HepG2 (cell line): ENCODE data around the gene GLG1. TPM values are rescaled to one million over a fixed set of nuclear protein-coding genes. Genes with fewer than 3 reads are reported as not detected.
A peak's percentile ranks its signal among the peaks of the same experiment; 100 is the strongest.

Experiments used
- ARHGAP35 ChIP-seq: sonication (generic); formaldehyde crosslinking; IDR thresholded peaks from 2 replicates; pipeline ENCODE4 v1.9.0; 2022; ENCODE audit warnings: mild to moderate bottlenecking, inconsistent platforms, moderate library complexity, missing genetic modification reagents, borderline replicate concordance
- ARNTL ChIP-seq: sonication (generic); formaldehyde crosslinking; IDR thresholded peaks from 2 replicates; pipeline ENCODE4 v1.4.0; 2020; ENCODE audit warnings: mild to moderate bottlenecking, missing genetic modification reagents
- BORCS8-MEF2B ChIP-seq: sonication (generic); formaldehyde crosslinking; IDR thresholded peaks from 2 replicates; pipeline ENCODE4 v1.8.0; 2022; ENCODE audit warnings: mild to moderate bottlenecking, missing genetic modification reagents
- E2F5 ChIP-seq: sonication (generic); formaldehyde crosslinking; conservative IDR thresholded peaks from 2 replicates; pipeline ENCODE4 v1.4.0; 2020; ENCODE audit warnings: missing genetic modification reagents
- HCFC1 ChIP-seq: fragments of 150-350 bp; IDR thresholded peaks from 2 replicates; pipeline ENCODE4 v1.6.1; 2014; ENCODE audit warnings: low read depth, low read length
- ISX ChIP-seq: sonication (generic); formaldehyde crosslinking; conservative IDR thresholded peaks from 2 replicates; pipeline ENCODE4 v1.5.0; 2020; ENCODE audit warnings: missing genetic modification reagents
- KLF6 ChIP-seq: IDR thresholded peaks from 2 replicates; pipeline ENCODE4 v1.8.0; 2016; ENCODE audit warnings: missing biosample characterization, missing genetic modification reagents
- MAF1 ChIP-seq: sonication (generic); formaldehyde crosslinking; IDR thresholded peaks from 2 replicates; pipeline ENCODE4 v1.5.0; 2020; ENCODE audit warnings: missing genetic modification reagents, borderline replicate concordance
- MIER3 ChIP-seq: IDR thresholded peaks from 2 replicates; pipeline ENCODE4 v1.6.1; 2016; ENCODE audit warnings: missing compliant biosample characterization, borderline replicate concordance
- MTA1 ChIP-seq: sonication (generic); formaldehyde crosslinking; IDR thresholded peaks from 2 replicates; pipeline ENCODE4 v1.4.0; 2020; ENCODE audit warnings: missing genetic modification reagents, mild to moderate bottlenecking, borderline replicate concordance
- PCBP1 ChIP-seq: fragments of 200-400 bp; formaldehyde crosslinking; IDR thresholded peaks from 2 replicates; pipeline ENCODE4 v1.6.1; 2017; ENCODE audit warnings: mild to moderate bottlenecking, low read depth, low read length, borderline replicate concordance
- POLR2A ChIP-seq, 2 experiments: IDR thresholded peaks; 2 replicates each; pipeline ENCODE4 v1.6.1; 2011; ENCODE audit warnings: low read depth in 2 of 2, low read length in 2 of 2, mild to moderate bottlenecking in 1 of 2, moderate library complexity in 1 of 2; ENCODE audit not compliant: insufficient read depth in 1 of 2
- SRSF1 ChIP-seq: fragments of 200-400 bp; formaldehyde crosslinking; optimal IDR thresholded peaks from 2 replicates; pipeline ENCODE3; 2017; ENCODE audit warnings: mild to moderate bottlenecking, low read depth, low read length, moderate library complexity
- ZEB1 ChIP-seq: IDR thresholded peaks from 2 replicates; pipeline ENCODE4 v1.6.1; 2012; ENCODE audit warnings: mild to moderate bottlenecking, low read depth, inconsistent platforms; ENCODE audit not compliant: insufficient replicate concordance
- ZFYVE20 ChIP-seq: sonication (generic); formaldehyde crosslinking; IDR thresholded peaks from 2 replicates; pipeline ENCODE4 v1.8.0; 2023; ENCODE audit warnings: low read depth, mild to moderate bottlenecking, moderate library complexity, missing genetic modification reagents, borderline replicate concordance
- ZGPAT ChIP-seq: IDR thresholded peaks from 2 replicates; pipeline ENCODE4 v1.6.1; 2016; ENCODE audit warnings: mild to moderate bottlenecking
- ZMAT3 ChIP-seq: sonication (generic); formaldehyde crosslinking; conservative IDR thresholded peaks from 2 replicates; pipeline ENCODE4 v1.7.0; 2021; ENCODE audit warnings: missing genetic modification reagents
- ZNF24 ChIP-seq: fragments of 450-650 bp; IDR thresholded peaks from 2 replicates; pipeline ENCODE4 v1.6.1; 2017; ENCODE audit warnings: antibody characterized with exemption, mild to moderate bottlenecking
- ZNF607 ChIP-seq: sonication (generic); formaldehyde crosslinking; IDR thresholded peaks from 2 replicates; pipeline ENCODE4 v1.5.1; 2020; ENCODE audit warnings: missing genetic modification reagents, mild to moderate bottlenecking, borderline replicate concordance
- ZNF816 ChIP-seq: sonication (generic); formaldehyde crosslinking; IDR thresholded peaks from 2 replicates; pipeline ENCODE4 v1.8.0; 2022; ENCODE audit warnings: missing genetic modification reagents, mild to moderate bottlenecking, borderline replicate concordance
- ZSCAN25 ChIP-seq: sonication (generic); formaldehyde crosslinking; IDR thresholded peaks from 2 replicates; pipeline ENCODE4 v1.8.0; 2022; ENCODE audit warnings: mild to moderate bottlenecking, missing genetic modification reagents
- ZSCAN30 ChIP-seq: sonication (generic); formaldehyde crosslinking; IDR thresholded peaks from 2 replicates; pipeline ENCODE4 v1.5.0; 2020; ENCODE audit warnings: mild to moderate bottlenecking, missing genetic modification reagents
- ZZZ3 ChIP-seq: sonication (generic); formaldehyde crosslinking; IDR thresholded peaks from 2 replicates; pipeline ENCODE4 v1.4.0; 2020; ENCODE audit warnings: missing genetic modification reagents, mild to moderate bottlenecking, borderline replicate concordance
- polyA plus RNA-seq, 8 experiments: library from polyadenylated mRNA; depleted of rRNA in 3 of 8; stranded (reverse) in 7 of 8; unstranded in 1 of 8; fragments of >200 nt; fragmentation: Illumina TruSeq in 4 of 8; extraction: Trizol in 4 of 8; gene quantifications; 2 replicates each; pipeline versions ENCODE4 v1.2.1 to v1.2.3, GENCODE V29; 2011 to 2016; ENCODE audit warnings: low read depth in 4 of 8, missing spikeins in 1 of 8, mixed read lengths in 1 of 8; ENCODE audit not compliant: insufficient read depth in 1 of 8
- total RNA-seq, 5 experiments: library from RNA; depleted of rRNA; stranded (reverse); fragments of >200 nt; fragmentation: Illumina TruSeq; extraction: Trizol; gene quantifications; 2 replicates each; pipeline ENCODE4 v1.2.3, GENCODE V29; 2016; ENCODE audit warnings: low read depth in 1 of 5
- TF ChIP-seq, protein P1 (sequence below): sonication (generic); formaldehyde crosslinking; IDR thresholded peaks from 2 replicates; pipeline ENCODE4 v1.4.0; 2020; ENCODE audit warnings: missing genetic modification reagents, borderline replicate concordance

Gene GLG1
- total and polyA plus RNA-seq, 2 of the 13 experiments (the other 11 are each of a cell fraction or from before 2014, with no cell fraction given), result 87.7 to 141 TPM

DNA sequence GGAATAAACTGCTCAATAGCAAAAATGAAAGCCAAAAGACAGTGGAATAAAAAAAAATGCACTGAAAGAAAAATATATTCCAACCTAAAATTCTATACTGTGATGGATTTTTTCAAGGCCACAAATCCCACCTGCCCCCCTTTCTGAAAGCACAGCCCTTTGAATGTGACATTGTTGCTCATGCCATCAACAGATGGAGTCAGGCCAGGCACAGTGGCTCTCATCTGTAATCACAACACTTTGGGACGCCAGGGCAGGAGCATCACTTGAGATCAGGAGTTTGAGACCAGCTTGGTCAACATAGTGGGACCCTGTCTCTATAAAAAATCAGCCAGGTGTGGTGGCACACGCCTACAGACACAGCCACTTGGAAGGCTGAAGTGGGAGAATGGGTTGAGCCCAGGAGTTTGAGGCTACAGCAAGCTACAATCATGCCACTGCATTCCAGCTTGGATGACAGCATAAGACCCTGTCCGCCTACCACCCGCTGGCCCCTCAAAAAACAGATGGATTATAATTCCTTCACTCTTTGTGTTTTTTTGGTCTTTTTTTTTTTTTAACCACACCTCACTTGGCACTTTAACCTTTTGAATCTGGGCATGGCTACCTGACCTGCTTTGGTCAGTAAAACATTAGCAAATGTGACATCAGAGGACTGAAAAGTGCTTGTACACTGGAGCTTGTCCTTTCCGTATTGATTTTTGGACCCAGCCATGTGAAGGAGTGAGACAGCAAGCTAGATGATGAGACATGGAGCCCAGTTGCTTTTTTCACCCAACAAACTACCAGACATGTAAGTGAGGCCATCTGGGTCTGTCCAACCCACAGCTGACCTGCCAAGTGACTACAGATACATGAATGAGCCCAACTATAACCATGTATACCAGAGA is 36.3 kb downstream of the GLG1 start (continued):
- TF ChIP-seq, protein P1, sequence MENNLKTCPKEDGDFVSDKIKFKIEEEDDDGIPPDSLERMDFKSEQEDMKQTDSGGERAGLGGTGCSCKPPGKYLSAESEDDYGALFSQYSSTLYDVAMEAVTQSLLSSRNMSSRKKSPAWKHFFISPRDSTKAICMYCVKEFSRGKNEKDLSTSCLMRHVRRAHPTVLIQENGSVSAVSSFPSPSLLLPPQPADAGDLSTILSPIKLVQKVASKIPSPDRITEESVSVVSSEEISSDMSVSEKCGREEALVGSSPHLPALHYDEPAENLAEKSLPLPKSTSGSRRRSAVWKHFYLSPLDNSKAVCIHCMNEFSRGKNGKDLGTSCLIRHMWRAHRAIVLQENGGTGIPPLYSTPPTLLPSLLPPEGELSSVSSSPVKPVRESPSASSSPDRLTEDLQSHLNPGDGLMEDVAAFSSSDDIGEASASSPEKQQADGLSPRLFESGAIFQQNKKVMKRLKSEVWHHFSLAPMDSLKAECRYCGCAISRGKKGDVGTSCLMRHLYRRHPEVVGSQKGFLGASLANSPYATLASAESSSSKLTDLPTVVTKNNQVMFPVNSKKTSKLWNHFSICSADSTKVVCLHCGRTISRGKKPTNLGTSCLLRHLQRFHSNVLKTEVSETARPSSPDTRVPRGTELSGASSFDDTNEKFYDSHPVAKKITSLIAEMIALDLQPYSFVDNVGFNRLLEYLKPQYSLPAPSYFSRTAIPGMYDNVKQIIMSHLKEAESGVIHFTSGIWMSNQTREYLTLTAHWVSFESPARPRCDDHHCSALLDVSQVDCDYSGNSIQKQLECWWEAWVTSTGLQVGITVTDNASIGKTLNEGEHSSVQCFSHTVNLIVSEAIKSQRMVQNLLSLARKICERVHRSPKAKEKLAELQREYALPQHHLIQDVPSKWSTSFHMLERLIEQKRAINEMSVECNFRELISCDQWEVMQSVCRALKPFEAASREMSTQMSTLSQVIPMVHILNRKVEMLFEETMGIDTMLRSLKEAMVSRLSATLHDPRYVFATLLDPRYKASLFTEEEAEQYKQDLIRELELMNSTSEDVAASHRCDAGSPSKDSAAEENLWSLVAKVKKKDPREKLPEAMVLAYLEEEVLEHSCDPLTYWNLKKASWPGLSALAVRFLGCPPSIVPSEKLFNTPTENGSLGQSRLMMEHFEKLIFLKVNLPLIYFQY, result peak; percentile 95; the same call in 1 of the 2 replicates
- TF ChIP-seq POLR2A (IDR thresholded peaks at IDR 0.05; ENCODE audit: insufficient read depth in 1 of 2, low read depth in 2 of 2, low read length in 2 of 2) (no peak), ZNF24 (no peak), SRSF1 (no peak), KLF6 (CRISPR knock-in tag) (no peak), ZZZ3 (CRISPR knock-in tag) (no peak; the same call in 1 of the 2 replicates), BORCS8-MEF2B (CRISPR knock-in tag) (0 out of 2 replicates have a peak, but pooled peaks have one; percentile 61), MAF1 (CRISPR knock-in tag) (no peak), ZSCAN30 (no peak), ZSCAN25 (CRISPR knock-in tag) (no peak), ZGPAT (peak; percentile 69), E2F5 (no peak), ZEB1 (peak; percentile 83), ARHGAP35 (CRISPR knock-in tag) (no peak), PCBP1 (no peak), MIER3 (peak; percentile 79; the same call in 1 of the 2 replicates), ZMAT3 (CRISPR knock-in tag) (0 out of 2 replicates have a peak, but pooled peaks have one; percentile 49), ZNF607 (no peak), ARNTL (peak; percentile 73; the same call in 1 of the 2 replicates), MTA1 (no peak; the same call in 1 of the 2 replicates), HCFC1 (no peak), ZNF816 (CRISPR knock-in tag) (0 out of 2 replicates have a peak, but pooled peaks have one; percentile 66), ZFYVE20 (CRISPR knock-in tag) (no peak), ISX (CRISPR knock-in tag) (no peak)
